WTC11 (cell line): ENCODE results near the gene ISM1.

Source experiments
- ATF3 ChIP-seq: sonication (generic); formaldehyde crosslinking; conservative IDR thresholded peaks from 2 replicates; pipeline ENCODE4 v1.8.1; 2022; ENCODE audit warnings: mild to moderate bottlenecking, missing genetic modification reagents
- E2F1 ChIP-seq: sonication (generic); formaldehyde crosslinking; IDR thresholded peaks from 2 replicates; pipeline ENCODE4 v1.8.0; 2022; ENCODE audit warnings: mild to moderate bottlenecking, missing genetic modification reagents
- KAT7 ChIP-seq: sonication (generic); formaldehyde crosslinking; IDR thresholded peaks from 2 replicates; pipeline ENCODE4 v1.8.1; 2023; ENCODE audit warnings: missing genetic modification reagents, mild to moderate bottlenecking, borderline replicate concordance
- MLX ChIP-seq: sonication (generic); formaldehyde crosslinking; IDR thresholded peaks from 2 replicates; pipeline ENCODE4 v1.8.1; 2023; ENCODE audit warnings: mild to moderate bottlenecking, missing genetic modification reagents, moderate library complexity
- NFYB ChIP-seq: sonication (generic); formaldehyde crosslinking; conservative IDR thresholded peaks from 2 replicates; pipeline ENCODE4 v1.8.0; 2022; ENCODE audit warnings: low read depth, missing genetic modification reagents
- NR1H2 ChIP-seq: sonication (generic); formaldehyde crosslinking; IDR thresholded peaks from 2 replicates; pipeline ENCODE4 v1.9.0; 2021; ENCODE audit warnings: mild to moderate bottlenecking, moderate library complexity, missing genetic modification reagents
- TCF7 ChIP-seq: sonication (generic); formaldehyde crosslinking; IDR thresholded peaks from 2 replicates; pipeline ENCODE4 v1.8.0; 2022; ENCODE audit warnings: mild to moderate bottlenecking, low read depth, missing genetic modification reagents, moderate library complexity
- TEAD4 ChIP-seq: sonication (generic); formaldehyde crosslinking; IDR thresholded peaks from 2 replicates; pipeline ENCODE4 v1.8.0; 2022; ENCODE audit warnings: mild to moderate bottlenecking, missing genetic modification reagents
- TP53 ChIP-seq: sonication (generic); formaldehyde crosslinking; IDR thresholded peaks from 2 replicates; pipeline ENCODE4 v1.8.1; 2023; ENCODE audit warnings: mild to moderate bottlenecking, missing genetic modification reagents
- ZNF138 ChIP-seq: sonication (generic); formaldehyde crosslinking; conservative IDR thresholded peaks from 2 replicates; pipeline ENCODE4 v1.8.1; 2022; ENCODE audit warnings: mild to moderate bottlenecking, moderate library complexity, missing genetic modification reagents
- TF ChIP-seq, protein P1 (sequence below): fragments of 200-600 bp; IDR thresholded peaks from 2 replicates; pipeline ENCODE4 v1.8.0; 2022; ENCODE audit warnings: antibody characterized with exemption

DNA sequence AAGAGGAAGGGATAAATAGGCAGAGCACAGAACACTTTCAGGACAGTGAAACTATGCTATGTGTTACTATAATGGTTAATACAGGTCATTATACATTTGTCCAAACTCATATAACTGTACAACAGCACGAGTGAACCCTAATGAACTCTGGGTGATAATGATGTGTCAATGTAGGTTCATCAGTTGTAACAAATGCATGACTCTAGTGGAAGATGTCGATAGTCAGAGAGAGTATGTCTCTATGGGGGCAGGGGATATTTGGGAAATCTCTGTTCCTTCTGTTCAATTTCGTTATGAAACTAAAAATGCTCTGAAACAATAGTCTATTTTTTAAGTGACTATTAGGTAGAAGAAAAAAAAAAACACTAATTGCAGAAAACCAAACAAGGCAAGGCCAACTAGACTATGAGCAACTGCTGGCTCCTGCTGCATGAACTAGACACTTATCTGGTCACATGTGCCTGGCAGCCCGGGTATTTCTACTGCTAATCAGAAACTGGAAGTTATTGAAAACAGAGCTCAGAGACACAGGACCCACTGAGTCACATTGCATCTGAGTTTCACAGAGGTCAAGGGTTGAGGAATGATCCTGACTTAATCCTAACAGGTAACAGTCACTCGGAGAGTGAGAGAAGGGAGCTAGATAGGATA is 97.9 kb downstream of the ISM1 start:
- no peak for TF ChIP-seq ATF3 (CRISPR knock-in tag)
- no peak for TF ChIP-seq ZNF138
- TF ChIP-seq NFYB (CRISPR knock-in tag): no peak
- TF ChIP-seq, protein P1, sequence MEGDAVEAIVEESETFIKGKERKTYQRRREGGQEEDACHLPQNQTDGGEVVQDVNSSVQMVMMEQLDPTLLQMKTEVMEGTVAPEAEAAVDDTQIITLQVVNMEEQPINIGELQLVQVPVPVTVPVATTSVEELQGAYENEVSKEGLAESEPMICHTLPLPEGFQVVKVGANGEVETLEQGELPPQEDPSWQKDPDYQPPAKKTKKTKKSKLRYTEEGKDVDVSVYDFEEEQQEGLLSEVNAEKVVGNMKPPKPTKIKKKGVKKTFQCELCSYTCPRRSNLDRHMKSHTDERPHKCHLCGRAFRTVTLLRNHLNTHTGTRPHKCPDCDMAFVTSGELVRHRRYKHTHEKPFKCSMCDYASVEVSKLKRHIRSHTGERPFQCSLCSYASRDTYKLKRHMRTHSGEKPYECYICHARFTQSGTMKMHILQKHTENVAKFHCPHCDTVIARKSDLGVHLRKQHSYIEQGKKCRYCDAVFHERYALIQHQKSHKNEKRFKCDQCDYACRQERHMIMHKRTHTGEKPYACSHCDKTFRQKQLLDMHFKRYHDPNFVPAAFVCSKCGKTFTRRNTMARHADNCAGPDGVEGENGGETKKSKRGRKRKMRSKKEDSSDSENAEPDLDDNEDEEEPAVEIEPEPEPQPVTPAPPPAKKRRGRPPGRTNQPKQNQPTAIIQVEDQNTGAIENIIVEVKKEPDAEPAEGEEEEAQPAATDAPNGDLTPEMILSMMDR: no peak
- TF ChIP-seq NR1H2 (CRISPR knock-in tag): no peak
- no peak for TF ChIP-seq TEAD4 (CRISPR knock-in tag)
- no peak for TF ChIP-seq TP53 (CRISPR knock-in tag)
- TF ChIP-seq TCF7 (CRISPR knock-in tag): no peak
- TF ChIP-seq MLX (CRISPR knock-in tag): no peak
- TF ChIP-seq E2F1: no peak
- TF ChIP-seq KAT7 (CRISPR knock-in tag): no peak
